ENCODE data around the gene NCOA1.
A peak's percentile ranks its signal among the peaks of the same experiment; 100 is the strongest.
"Not testable (repeated sequence)": the region's sequence is repeated elsewhere in the genome, so short reads cannot be mapped to it uniquely, and the experiment has no call there.

NCOA1 gene

DNA sequence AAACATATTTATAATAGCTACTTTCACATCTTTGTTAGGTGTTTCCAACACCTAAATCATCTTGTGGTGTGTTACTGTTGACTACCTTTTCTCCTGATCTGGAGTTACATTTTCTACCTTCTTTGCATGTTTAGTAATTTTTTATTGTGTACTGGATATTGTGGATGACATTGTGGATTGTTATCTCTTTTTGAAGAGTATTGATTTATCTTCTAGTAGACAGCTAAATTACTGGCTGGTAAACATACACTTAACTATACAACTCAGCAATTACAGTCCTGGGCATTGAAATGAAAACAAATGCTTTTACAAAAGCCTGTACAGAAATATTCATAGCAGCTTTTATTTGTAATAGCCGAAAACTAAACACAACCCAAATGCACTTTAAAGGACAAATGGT is 151.3 kb downstream of the NCOA1 start:
- ATAC-seq: no peak

DNA sequence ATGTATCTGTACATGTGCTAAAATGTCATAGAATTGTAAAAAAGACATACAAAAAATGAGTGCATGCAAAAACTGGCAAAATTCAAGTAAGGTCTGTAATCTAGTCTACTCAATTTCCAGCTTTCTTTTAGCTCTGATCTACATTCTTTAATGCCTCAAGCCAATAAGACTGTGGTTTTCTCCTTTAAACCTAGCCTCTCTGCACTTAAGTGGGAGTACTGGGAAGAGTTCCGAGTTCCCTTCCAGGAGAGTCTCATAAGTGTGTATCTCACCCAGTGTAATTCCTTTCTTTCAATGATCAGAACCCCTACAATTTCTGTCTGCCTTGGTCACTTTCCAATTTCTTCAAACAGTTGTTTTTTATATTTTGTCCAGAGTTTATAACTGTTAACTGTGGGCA is 152.0 kb downstream of the NCOA1 start:
- ATAC-seq: no peak

DNA sequence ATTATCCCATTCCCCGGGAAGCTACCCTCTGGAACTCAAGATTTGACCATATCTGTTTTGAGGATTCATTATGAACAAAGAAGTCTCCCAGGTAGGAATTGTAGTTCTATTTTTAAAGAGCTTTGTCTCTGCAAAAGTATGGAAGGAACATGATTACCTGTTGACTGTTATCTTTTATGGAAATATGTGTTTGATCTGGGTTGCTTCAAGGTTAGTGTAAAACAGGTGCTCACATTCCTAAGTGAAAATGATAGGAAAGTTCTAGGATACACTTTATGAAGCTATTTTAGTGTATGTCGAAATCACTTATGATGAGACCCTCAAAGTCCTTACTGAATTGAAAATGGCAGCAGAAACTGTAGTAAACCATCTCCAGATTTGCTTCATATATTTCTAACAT is 153.0 kb downstream of the NCOA1 start:
- no peak for ATAC-seq

DNA sequence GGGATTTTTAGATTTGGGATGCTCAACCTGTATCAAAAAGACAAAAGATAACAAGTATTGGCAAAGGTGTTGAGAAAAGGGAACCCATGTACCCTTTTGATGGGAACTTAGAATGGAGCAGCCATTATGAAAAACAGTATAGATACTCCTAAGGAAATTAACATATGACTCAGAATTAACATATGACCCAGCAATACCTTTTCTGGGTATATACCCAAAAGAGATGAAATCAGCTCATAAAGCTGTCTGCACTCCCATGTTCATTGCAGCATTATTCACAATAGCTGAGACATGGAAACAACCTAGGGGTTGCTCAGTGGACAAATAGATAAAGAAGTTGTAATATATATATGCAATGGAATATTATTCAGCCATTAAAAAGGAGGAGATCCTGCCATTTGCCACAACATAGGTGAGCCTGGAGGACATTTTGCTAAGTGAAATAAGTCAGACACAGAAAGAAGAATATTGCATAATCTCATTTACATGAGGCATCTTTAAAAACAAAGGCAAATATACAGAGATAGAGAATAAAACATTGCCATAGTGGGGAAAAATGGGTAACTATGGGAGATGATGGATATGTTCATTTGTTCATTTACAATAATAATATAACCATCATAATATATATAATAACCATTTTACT is 160.1 kb downstream of the NCOA1 start:
- peak; percentile 35 to 53 for ATAC-seq

DNA sequence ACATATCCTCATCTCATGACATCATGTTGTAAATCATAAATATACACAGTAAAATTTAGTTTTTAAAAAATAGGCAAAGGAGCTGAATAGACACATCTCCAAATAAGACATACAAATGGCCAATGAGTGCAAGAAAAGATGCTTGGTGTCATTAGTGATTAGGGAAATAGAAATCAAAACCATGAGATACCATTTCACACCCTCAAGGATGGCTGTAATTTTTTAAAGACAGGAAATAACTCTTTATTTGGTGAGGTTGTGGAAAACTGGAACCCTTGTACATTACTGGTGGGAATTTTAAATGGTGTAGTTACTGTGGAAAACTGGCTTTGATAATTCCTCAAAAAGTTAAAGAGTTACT is 160.6 kb downstream of the NCOA1 start:
- ATAC-seq: no peak

GRCh38 chr2:24652265-24653182 is 161.5 kb downstream of the NCOA1 start:
- ATAC-seq: peak; percentile 35 to 41

GRCh38 chr2:24657818-24658217 is 166.8 kb downstream of the NCOA1 start:
- no peak for ATAC-seq

DNA sequence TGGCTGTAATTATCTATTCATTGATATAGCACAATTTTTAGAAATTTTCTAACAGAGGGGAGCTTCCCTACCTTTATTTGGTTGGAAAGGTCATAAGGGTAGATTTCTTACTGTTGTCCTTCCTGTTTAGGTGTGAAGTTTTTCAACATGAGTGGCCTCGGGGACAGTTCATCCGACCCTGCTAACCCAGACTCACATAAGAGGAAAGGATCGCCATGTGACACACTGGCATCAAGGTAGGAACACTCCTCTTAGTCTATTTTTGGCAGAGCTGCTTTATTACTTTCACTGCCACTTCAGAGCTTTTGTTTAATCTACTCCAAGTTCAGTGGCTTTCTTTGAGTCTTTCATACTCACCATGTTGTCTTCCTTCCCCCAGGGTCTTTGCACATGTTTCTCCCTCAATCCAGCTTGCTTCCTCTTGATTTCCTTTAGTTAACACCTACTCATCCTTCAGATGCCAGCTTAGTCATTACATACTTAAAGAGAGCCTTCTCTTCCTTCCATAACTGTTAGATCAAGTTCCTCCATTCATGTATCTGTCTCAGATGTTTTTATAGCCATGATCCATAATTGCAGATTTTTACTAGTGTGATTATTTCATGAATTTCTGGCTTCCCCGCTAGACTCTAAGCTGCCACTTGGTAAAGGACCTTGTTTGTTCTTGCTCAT is 167.6 kb downstream of the NCOA1 start:
- ATAC-seq: no peak

DNA sequence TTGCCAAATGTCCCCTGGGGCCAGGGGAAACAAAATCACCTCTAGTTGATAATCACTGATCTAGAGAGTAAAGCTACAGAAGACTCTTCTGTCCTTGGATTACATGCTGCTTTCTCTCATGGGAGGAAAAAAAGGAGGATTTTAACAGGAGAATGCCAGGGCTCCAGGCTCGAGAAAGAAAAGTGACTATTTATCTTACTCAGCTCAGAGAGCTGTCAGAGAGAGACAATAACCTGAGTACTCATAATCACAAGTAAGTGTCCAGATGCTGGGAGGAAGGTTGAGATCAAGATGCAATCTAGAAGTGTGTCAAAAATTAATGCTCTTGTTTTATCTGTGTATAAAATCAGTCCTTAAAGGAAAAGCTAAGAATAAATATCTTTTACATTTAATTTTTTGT is 168.8 kb downstream of the NCOA1 start:
- ATAC-seq: no peak

DNA sequence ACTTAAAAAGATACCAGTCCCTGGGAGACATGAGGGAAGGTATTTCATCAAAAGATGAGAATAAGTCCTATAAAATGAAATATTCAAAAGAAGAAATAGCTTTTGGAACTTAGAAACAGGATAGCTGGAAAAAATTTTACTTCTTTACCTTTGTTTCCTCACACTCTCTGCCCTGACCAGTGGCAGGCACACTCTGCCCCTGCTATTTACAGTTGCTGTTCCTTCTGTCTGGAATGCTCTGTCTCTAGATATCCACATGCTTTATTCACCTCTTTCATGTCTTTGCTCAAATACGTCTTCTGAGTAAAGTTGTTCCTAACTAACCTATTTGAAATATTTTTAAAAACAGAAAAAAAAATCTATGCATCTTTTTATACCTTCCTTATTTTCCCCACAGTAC is 176.5 kb downstream of the NCOA1 start:
- no peak for ATAC-seq

DNA sequence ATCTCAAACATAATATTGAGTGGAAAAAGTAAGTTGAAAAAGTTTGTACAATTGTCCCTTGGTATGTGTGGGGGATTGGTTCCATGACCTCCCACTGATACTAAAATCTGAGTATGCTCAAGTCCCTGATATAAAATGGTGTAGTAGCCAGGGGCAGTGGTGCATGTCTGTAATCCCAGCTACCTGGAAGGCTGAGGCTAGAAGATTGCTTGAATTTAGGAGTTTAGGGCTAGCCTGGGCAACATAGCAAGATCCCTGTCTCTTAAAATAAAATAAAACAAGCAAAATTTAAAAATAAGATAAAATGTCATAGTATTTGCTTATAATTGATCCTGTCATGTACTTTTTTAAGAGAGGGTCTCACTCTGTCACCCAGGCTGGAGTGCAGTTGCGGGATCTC is 180.2 kb downstream of the NCOA1 start:
- ATAC-seq: no peak

- peak; percentile 63 to 87 for ATAC-seq
Measured at GRCh38 chr2:24672589-24672988, 181.5 kb downstream of the NCOA1 start.

- ATAC-seq: no peak
Measured at GRCh38 chr2:24675338-24675737, 184.3 kb downstream of the NCOA1 start.

- no peak for ATAC-seq
Measured at GRCh38 chr2:24676493-24676892, 185.4 kb downstream of the NCOA1 start.

DNA sequence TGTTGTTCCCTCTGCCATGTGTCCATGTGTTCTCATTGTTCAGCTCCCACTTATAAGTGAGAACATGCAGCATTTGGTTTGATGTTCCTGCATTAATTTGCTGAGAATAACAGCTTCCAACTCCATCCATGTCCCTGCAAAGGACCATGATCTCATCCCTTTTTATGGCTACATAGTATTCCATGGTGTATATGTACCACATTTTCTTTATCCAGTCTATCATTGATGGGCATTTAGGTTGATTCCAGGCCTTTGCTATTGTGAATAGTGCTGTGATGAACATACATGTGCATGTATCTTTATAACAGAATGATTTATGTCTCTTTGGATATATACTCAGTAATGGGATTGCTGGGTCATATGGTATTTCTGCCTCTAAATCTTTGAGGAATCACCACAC is 187.0 kb downstream of the NCOA1 start:
- not testable (repeated sequence) for ATAC-seq

- ATAC-seq: no peak
Measured at GRCh38 chr2:24680196-24680595, 189.1 kb downstream of the NCOA1 start.

DNA sequence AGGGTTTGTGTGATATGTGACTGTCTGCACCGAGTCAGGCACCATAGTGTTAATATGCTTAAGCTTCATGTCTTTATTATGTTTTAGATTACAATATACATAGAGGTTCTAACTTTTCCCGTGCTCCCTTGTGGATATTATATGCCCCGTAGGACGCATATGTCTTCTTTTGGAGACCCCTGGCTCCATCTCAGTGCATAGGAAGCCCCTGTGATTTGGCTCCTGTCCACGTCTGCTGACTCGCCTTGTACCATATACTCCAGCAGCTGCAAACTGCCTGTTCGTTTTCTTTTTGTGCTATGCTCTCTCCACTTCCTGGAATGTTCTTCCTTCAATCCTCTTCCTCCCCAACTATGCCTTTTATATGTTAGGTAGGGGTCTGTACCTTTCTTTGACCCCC is 191.2 kb downstream of the NCOA1 start:
- ATAC-seq: no peak

DNA sequence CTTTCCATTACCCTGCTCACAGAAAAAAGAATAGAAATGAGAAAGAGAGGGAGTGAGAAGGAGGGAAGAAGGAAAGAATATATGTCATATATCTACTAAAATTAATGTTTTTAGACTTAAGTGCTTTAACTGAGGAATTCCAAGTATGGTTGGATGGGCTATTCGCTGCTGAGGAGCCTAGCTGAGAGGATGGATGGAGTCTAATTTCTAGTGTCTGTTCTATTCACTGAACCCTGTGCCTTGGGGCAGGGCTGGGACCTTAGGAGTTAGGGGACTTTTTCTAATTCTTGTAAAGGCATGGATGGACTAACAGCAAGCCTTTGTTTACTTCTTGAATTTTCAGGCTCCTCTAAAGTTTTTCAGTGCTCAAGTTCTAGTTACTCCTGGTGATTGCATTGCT is 192.4 kb downstream of the NCOA1 start:
- no peak for ATAC-seq

DNA sequence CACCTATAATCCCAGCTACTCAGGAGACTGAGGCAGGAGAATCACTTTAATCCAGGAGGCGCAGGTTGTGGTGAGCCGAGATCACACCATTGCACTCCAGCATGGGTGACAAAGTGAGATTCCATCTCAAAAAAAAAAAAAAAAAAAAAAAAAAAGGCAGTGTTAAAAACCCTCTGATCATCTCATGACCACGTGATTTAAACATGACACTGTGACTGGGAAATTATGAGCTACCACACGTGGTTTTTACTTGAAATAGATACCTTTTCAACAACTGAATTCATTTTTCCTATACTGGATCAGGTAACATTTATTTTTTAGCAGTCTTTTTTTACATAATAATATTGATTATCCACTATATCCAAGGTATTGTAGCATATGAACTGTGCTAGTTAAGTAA is 199.5 kb downstream of the NCOA1 start:
- no peak for ATAC-seq

DNA sequence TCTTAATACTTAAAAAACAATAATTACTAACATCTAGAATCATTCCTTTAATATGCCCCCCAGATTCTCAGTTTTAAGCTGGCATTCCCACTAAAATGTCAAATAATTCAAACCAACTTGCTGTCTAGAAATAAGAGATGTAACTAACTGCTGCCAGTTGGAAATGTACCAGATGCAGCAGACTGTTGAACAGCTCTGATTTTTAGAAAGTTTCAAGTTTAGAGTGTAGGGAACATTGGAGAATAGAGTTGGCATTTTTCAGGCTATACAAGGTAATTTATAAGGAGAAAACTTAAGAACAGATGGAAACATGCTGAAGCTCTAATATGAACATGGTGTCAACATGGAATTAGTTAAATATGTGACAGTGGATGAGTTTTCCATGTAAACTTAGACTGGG is 200.8 kb downstream of the NCOA1 start:
- no peak for ATAC-seq

DNA sequence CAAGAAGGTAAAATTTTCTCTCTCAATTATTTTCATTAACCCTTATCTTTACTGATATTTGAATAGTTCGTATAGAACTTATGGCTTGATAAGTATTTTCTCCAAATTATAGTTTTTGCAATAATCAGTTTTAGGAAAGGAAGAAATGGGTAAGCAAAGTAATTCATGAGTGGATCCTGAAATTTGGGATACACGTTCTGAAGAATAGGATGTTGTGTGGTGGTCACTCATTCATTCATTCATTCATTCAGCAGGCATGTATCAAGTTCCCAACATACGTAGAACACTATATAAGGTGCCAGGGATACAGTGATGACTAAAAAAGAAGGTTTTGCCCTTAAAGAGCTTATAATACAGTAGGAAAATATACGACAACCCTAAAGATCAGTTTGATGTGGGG is 206.7 kb downstream of the NCOA1 start:
- ATAC-seq: no peak

GRCh38 chr2:24702800-24703199 is 211.7 kb downstream of the NCOA1 start:
- peak; percentile 21 to 74 for ATAC-seq

DNA sequence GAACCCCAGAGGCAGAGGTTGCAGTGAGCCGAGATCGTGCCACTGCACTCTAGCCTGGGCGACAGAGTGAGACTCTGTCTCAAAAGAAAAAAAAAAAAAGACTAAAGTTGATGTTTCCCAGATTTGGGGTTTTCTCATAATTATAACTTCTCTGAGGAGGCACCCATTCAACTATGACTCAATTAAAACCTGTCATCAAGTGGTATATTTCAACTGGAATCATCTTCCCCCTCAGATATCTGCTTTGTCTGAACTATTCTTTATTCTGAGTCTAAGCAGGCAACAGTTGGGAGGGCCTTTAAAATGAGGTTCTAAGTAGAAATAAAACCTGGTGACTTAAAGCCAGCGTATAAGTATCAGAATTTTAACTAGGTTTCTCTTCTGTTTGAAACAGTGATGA is 213.6 kb downstream of the NCOA1 start:
- no peak for ATAC-seq

GRCh38 chr2:24707143-24707542 is 216.1 kb downstream of the NCOA1 start:
- no peak for ATAC-seq
